ENCODE measurements around the gene GRB14.
"Not testable (repeated sequence)": the region's sequence is repeated elsewhere in the genome, so short reads cannot be mapped to it uniquely, and the experiment has no call there.

The GRB14 gene

DNA sequence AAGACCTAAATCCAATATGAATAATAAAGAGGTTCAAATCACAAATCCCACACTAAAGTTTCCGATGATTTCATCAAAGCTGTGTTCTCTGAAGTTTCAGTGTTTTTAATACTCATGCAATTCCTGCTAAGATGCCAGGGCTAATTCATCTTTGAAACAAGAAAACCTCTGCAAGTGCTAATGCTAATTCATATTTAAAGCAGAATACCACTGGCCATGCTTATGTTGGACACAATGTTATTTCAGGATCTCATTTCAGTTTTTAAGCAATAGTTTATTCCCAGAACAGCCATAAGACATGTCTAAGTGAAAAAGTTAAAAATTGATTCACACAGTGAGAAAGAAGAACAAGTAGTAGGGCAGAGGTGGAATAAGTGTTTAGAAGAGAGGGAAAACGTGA lies 62.8 kb downstream of the GRB14 start:
- no peak for DNase-seq (ENCODE audit: low read depth in 2 of 2)

DNA sequence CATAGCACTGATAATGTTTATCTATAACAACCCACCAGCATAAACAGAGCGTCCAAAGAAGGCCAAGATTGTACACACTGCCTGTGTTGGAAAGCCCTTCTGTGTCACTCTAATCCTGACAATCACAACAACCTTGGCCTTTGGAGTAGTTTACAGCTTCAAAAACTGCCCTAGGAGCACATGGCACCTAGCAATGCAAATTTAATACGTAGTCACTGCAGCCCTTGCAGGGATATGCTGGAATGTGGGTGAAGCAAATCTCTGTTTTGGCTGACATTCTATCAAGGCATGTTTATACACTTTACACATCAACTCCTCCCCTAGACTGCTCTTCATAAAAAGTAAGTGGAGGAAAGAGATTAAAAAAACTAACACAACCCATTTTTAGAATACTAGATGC lies 66.8 kb downstream of the GRB14 start:
- no peak for DNase-seq (ENCODE audit: low read depth in 2 of 2)

DNA sequence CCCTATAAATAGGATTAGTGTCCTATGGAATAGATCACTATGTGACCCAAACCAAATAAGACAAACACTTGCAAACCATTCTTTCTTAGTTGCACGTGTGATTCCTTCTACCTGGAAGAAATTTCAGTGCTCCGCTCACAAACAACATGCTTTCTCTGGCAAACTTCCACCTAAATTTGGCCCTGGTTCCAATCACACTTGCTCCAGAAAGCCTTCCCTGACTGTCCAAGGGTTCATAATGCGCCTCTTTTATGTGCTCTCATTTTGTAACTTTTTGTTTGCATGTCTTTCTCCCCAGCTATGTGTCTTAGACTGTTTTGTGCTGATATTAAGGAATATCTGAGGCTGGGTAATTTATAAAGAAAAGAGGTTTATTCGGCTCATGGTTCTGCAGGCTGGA lies 69.8 kb downstream of the GRB14 start:
- DNase-seq (ENCODE audit: low read depth in 2 of 2) = no peak

DNA sequence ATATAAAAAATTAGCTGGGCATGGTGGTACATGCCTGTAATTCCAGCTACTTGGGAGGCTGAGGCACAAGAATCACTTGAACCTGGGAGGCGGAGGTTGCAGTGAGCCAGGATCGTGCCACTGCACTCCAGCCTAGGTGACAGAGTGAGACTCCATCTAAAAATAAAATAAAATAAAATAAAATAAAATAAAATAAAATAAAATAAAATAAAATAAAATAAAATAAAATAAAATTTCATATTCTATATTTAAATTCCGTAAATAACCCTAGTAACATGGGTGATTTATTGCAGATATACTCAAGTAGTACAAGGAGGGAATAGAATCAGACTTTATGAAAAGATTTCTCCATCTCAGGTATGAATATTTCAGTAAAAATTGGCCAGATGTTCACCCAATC lies 71.6 kb downstream of the GRB14 start:
- DNase-seq (ENCODE audit: low read depth in 2 of 2) = not testable (repeated sequence)

DNA sequence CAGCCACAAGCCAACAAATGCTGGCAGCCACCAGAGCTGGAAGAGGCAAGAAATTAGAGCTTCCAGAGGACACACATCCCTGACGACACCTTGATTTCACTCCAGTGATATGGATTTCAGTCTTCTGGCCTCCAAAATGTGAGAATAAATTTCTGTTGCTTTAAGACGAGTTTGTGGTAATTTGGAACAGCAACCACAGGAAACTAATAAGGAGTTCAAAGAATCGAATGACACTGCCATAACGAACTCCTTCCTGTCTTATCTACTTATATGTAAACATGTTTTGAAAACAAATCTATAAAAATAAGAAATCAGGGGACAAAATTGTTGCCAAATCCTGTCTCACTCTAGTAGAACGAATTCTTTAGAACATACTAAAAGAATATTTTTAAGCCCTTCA lies 75.8 kb downstream of the GRB14 start:
- no peak for DNase-seq (ENCODE audit: low read depth in 2 of 2)

DNA sequence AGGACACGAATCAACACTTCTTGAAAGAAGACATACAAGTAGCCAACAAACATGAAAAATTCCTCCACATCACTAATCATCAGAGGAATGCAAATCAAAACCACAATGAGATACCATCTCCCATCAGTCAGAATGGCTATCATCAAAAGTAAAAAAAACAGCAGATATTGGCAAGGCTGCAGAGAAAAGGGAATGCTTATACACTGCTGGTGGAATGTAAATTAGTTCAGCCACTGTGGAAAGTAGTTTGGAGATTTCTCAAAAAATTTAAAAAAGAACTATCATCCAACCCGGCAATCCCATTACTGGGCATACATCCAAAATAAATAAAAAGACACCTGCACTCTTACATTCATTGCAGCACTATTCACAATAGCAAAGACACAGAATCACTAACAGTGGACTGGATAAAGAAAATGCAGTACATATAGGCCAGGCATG lies 78.7 kb downstream of the GRB14 start:
- no peak for DNase-seq (ENCODE audit: low read depth in 2 of 2)

DNA sequence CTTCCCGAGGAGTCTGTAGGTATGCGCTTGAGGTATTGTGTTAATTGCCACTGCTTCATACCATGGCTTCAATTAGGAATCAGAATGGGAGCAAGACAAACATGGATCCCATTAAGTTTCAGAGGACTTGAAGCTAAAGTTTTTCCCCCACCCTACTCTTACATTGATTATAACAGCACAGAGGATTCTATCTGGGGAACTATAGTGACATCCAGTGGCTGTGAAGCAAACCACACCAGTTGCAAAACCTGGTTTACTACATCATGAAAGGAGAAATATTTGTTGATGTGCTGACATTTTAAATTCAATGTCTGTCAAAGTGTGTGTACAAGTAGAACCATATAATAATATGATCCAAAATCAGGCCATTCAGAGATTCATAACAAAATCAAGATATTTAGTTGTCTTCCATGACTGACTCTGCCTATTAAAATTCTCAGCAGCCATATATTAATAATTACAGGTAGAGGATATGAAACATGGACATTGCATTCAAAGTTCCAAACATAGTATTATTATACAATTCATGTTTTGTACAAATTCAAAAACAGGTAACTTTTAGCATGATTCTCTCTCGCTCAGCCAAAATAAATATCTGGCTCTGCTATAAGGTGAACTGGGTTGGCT lies 82.9 kb downstream of the GRB14 start:
- DNase-seq (ENCODE audit: low read depth in 2 of 2) = no peak

DNA sequence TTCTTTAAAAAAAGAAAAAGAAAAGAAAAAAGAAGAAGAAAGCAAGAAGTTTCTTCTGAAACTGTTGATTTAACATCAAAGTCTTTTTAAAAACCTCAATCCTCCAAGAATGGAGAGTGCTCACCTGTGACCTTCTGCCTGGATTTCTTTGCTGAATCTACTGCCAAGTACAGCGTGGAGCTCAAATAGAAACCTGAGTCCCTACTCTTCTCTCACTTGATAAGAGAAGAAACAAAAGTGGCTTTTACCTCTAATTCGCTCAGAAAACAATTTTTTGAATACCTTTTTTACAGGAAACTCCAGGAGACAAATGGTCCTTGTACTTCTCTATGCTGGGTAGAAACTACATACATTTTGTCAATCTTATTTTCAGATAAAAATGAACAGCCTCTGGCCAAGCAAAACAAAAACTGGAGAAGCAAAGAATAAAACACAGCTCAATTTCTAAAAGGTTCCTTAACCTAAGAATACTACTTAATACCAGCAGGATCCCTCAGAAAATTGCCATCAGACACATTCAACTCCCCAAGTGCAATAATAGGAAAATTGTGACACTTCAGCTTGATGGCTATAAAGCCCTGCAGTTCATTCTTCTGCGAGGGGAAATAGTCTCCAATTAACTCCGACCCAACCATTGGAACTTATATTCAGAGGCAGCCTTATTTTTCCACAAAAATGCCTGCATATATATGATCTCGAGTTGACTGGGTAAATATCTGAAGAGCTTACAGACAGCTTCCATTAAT lies 85.8 kb downstream of the GRB14 start:
- DNase-seq (ENCODE audit: low read depth in 2 of 2) = no peak

DNA sequence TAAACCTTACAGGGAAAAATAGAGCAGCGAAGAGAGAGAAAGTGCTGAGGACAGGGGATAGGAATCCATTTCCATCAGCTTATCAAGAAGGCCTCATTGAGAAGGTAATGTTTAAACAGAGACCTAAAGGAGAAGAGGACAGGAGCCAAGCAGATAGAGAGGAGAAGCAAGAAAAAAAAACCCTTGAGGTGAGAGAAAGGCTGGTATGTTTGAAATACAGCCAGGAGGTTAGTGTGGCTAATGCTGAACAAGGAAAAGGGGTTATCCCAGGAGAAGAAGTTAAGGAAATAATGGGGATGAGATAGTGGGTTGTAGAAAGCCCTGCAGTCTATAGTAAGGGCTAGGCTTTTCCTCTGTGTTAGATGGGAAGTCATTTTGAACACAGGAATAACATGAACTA lies 90.8 kb downstream of the GRB14 start:
- DNase-seq (ENCODE audit: low read depth in 2 of 2) = no peak

DNA sequence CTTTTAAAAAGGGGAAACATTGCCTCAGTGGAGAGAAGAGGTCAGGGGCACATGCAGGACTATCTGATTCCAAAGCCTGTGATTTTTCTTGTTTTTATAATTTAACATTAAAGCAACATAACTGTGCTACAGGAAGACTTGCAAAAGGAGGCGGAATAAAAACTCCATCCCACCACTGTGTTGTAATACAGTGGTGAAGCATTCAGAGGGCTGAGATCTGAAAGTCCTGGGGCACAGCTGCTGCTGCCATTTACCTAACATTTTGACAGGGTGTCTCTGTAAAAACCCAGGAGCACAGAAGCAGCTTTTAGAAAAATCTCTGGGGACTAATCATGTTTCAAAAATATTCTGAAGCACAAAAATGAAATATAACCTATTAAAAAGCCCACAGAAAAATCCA lies 97.6 kb downstream of the GRB14 start:
- no peak for DNase-seq (ENCODE audit: low read depth in 2 of 2)

DNA sequence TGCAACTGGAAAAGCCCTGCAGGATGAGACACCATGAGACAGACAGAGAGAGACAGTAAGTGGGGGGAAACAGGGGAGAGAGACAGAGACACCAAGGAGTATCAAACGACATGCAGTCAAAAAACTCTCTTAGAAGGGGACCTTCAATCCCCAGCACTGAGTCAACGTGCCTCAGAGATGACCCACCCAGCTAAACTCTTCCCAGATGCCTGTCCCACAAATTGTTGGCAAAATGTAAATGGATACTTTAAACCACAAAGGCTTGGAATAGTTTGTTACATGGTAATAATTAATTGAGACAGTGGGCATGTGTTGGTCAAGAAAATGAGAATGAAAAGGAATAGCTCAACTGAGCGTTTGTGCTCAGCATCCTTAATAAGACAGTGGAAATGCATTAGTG lies 98.3 kb downstream of the GRB14 start:
- no peak for DNase-seq (ENCODE audit: low read depth in 2 of 2)

DNA sequence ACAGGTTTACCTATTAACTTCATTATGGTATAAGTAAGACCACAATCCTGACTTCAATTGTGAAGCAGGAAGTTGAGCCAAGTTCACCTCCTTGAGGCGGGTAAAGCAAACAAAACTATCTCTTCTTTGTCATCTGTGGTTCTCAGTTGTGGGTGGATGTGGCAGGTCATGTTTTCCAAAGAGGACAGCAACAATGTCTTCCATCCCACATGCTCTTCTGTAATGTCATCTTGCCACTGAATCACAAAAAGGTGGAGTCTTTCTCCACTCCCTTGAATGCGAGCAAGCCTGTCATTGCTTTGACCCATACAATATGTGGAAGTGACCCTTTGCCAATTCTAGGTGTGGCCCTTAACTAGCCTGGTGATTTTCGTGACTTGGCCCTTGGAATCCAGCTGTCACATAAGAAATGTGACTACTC lies 98.7 kb downstream of the GRB14 start:
- no peak for DNase-seq (ENCODE audit: low read depth in 2 of 2)

DNA sequence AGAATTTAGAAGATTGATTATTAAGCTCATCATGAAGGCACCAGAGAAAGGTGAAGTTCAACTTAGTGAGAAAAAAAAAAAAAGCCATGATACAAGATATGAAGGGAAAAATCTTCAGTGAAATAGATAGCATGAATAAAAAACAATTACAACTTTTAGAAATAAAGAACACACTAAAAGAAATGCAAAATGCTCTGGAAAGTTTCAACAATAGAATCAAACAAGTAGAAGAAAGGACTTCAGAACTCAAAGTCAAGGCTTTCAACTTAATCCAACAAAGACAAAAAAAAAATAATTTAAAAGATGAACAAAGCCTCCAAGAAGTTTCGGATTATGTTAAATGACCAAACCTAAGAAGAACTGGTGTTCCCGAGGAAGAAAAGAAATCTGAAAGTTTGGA lies 105.5 kb downstream of the GRB14 start:
- DNase-seq (ENCODE audit: low read depth in 2 of 2) = no peak

DNA sequence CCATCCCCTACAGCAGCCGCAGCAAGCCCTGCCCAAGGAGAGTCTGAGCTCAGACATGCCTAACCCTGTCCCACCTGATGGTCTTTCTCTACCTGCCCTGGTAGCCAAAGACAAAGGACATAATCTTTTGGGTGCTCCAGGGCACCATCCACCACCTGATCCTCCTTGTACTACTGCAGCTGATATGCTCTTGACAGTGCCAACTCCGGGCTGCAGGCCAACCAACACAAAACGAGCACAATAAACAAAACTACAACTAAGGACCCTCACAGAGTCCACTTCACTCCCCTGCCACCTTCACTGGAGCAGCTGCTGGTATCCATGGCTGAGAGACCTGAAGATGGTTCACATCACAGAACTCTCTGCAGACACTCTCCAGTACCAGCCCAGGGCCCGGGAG lies 106.3 kb downstream of the GRB14 start:
- DNase-seq (ENCODE audit: low read depth in 2 of 2) = no peak

DNA sequence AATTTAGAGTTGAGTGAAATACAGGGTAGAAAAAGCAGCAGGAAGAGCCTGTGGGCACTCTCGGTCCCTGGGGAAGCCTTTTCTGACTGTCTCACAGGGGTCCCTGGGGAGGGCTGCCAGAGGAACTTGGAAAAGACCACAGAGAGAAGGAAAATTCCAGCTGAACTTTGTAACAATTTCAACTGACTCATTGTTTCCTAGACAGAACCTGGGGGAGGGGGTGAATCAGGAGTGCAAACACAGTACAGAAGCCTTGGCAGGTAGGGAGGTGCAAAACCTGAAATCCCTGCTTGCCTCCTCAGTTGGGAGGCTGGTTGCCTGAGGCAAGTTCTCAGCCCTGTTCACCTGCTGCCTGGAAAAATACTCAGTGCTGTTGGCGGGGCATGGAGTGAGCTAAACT lies 106.8 kb downstream of the GRB14 start:
- no peak for DNase-seq (ENCODE audit: low read depth in 2 of 2)

DNA sequence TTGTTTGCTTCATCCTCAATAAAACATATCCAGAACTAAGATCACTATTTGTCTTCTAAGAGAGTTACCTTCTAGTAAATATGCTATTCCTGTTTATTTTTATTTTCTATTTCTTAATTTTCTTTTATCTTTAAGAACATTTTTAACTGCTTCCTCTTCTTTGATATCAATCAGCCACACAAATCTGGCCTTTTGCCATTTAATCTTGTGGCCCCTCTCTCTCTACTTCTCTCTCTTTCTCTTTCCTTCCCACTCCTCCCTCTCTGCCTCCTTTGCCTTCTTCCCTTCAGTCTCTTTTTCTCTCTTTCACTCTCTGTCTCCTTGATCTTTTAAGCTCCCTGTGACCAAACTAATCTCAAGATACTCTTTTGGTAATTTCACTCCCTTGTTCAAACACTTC lies 108.4 kb downstream of the GRB14 start:
- DNase-seq (ENCODE audit: low read depth in 2 of 2) = no peak

DNA sequence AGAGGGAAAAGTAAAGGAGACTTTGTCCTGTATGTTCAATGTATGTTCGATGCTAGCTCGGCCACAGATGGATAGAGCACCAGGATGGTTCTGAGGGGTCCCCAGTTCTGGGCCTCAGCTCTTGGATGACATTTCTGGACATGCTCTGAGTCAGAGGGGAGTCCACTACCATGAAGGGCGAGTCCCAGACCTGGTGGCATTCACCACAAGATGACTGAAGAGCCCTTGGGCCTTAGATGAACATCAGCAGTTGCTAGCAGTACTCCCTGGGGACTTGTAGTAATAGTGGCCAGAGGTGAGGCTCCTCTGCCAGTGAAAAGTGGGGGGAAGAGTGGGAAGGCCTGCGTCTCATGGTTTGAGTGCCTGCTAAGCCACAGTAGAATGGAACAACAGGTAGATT lies 109.5 kb downstream of the GRB14 start:
- no peak for DNase-seq (ENCODE audit: low read depth in 2 of 2)

DNA sequence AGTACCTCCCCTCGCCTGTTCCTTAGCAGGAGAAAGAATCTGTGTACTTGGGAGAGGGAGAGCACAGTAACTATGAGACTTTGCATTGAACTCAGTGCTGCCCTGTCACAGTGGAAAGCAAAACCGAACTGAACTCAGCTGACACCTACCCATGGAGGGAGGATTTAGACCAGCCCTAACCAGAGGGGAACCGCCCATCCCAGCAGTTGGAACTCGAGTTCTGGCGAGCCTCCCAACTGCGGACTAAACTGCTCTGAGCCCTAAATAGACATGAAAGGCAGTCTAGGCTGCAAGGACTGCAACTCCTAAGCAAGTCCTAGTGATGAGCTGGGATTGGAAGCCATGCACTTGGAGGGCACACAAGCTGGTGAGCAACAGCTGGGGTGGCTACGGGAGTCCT lies 110.4 kb downstream of the GRB14 start:
- DNase-seq (ENCODE audit: low read depth in 2 of 2) = no peak

DNA sequence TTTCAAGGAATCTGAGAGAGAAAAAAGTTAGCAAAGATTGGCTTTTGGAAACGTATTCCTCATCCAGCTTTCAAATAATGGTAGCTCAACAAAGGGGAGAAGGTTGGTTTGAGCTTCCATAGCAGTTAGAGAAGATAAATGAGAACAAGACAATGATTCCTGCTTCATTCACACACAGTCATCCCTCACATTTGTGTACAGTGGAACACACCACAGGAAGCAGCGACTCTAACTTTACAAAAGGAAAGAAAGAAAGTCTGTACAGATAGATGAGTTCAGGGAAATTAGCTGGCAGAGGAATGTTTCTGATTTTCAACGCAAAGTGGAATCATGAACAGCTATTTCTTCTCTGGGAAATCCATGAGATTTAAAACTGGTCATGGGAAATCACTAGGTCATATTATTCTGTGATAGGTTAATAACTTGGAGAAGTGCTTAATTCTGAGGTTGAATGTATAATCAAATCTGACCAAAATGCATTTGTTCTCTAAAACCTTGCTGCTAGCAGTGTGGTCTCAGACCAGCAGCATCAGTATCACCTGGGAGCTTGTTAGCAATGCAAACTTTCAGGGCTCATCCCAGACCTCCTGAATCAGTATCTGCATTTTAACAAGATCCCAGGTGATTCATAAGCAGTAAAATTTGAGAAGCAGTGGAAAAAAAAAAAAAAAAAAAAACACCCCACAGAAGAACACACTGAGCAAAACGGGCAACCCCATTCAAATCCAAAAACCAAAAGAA lies 112.0 kb downstream of the GRB14 start:
- no peak for DNase-seq (ENCODE audit: low read depth in 2 of 2)

DNA sequence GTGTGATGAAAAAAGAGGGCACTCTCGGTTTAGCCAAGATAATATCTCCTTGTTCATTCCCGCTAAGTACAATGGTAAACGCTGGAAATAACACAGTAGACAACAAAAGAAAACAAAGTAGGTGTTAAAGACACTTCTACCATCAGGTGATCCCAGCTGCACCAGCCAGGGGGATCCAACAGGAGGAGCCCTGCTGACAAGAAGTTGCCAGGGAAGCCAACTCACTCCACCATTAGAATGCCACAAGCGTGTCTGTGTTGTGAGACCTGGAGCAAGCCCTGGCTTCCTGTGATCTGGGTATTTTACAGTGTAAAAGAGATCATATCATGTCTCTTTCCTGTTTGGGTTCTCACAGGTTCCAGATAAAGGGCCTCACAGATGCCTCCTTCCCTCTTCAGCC lies 117.0 kb downstream of the GRB14 start:
- no peak for DNase-seq (ENCODE audit: low read depth in 2 of 2)

DNA sequence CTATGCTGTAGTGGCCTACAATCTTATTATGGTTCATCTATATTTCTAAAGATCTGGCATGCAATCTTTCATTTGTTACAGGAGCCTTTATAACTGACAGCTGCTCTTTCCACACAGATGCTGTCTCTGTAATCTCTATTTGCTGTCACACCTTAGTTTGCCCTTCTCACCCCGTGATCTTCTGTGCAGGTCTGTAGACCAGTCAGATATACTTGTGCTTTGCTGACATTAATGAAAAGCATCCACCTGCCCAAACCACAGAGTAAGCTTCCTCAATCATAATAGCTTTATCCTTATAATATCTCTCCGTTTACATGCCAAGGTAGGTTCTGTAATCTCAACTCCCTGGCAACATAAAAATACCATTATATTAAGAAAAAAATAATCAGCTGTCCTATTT lies 122.4 kb downstream of the GRB14 start:
- no peak for DNase-seq (ENCODE audit: low read depth in 2 of 2)

DNA sequence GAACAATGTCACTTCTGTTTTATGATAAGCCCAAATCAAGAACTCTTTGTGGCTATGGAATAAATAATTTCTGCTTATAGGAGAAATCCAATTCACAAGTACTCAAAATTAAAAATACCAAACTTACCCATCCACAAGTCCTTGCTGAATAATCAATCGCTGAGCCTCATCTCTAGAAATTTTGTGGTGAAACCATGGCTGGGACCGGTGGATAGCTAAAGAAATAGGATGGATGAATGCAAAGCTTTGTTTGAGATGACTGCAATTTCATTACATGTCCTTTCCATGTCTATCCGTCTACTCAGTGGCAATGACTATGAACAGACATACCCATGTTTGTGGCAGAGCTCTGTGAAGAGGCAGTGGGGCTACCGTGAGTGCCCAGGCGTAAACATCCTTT lies 124.4 kb downstream of the GRB14 start:
- no peak for DNase-seq (ENCODE audit: low read depth in 2 of 2)

DNA sequence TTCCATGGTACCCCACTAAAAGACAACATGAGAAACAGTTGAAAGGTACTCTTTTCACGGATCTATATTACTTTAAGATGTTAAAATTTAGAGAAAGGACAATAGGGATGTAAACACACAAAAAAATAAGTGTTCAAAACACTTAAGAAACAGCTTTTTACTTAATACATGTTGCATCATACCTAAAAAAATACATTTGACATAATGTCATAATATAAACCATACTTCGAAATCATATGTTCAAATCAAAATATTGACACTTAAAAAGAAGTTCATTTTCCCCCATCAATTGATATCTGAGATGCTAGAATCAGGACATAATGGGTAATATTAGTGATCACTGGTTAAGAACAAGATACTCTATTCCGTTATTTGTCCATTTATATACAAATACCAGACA lies 124.9 kb downstream of the GRB14 start:
- DNase-seq (ENCODE audit: low read depth in 2 of 2) = no peak
